A549 (cell line): ENCODE measurements around the gene CBX4. TPM values are rescaled to one million over a fixed set of nuclear protein-coding genes. Genes with fewer than 3 reads are reported as not detected.

Experiments
- ATAC-seq, 2 experiments: fragments of 200-7000 bp in 1 of 2; fragments of >200 bp in 1 of 2; cut with Nextera tagmentation in 1 of 2; cut with Tn5 transposase in 1 of 2; 3 replicates each; pipeline versions ENCODE4 v1.8.0 to v1.9.1; 2018 to 2020; ENCODE audit warnings: mild to moderate bottlenecking in 1 of 2, moderate library complexity in 1 of 2
- CTCF ChIA-PET: fragments of 300-600 bp; sonication (Branson Sonifier 250); formaldehyde crosslinking; extraction: SDS; loops from one replicate; lab custom pipeline; 2021; ENCODE audit warnings: antibody characterized with exemption, inconsistent platforms; lab: Yijun Ruan, JAX
- POLR2A ChIA-PET: fragments of 350-600 bp; formaldehyde crosslinking; extraction: SDS; loops from one replicate; lab custom pipeline; 2021; ENCODE audit warnings: antibody characterized with exemption, inconsistent platforms; lab: Yijun Ruan, JAX
- DNase-seq, 2 experiments: peaks; one replicate each; pipeline versions ENCODE4 v3.0.0 to v3.0.0-alpha.2; 2011 to 2016; ENCODE audit warnings: low read depth in 1 of 2, low spot score in 1 of 2
- FAIRE-seq: peaks from 2 replicates; lab custom pipeline; 2011; peaks lifted over from hg19 to GRCh38; lab: Jason Lieb, UNC
- H3K27ac ChIP-seq, 2 experiments: fragments of >200 bp; sonication (Bioruptor Twin); formaldehyde crosslinking; 3 replicates each; pipeline ENCODE4 v1.5.1; 2016 to 2017
- H3K4me1 ChIP-seq: fragments of >200 bp; sonication (Bioruptor Twin); formaldehyde crosslinking; 3 replicates; pipeline ENCODE4 v1.6.1; 2016
- H3K4me2 ChIP-seq: fragments of >200 bp; sonication (Bioruptor Twin); formaldehyde crosslinking; 3 replicates; pipeline ENCODE4 v1.6.1; 2016
- H3K4me3 ChIP-seq: fragments of >200 bp; sonication (Bioruptor Twin); formaldehyde crosslinking; 3 replicates; pipeline ENCODE4 v1.5.1; 2016
- H3K9me3 ChIP-seq: fragments of >200 bp; sonication (Bioruptor Twin); formaldehyde crosslinking; 3 replicates; pipeline ENCODE4 v1.6.1; 2016
- CEBPB ChIP-seq, 2 experiments: fragments of >200 bp in 1 of 2; sonication (Bioruptor Twin) in 1 of 2; formaldehyde crosslinking in 1 of 2; IDR thresholded peaks; 2 replicates each; pipeline ENCODE4 v1.6.1; 2012 to 2016
- CHD4 ChIP-seq: fragments of 200-600 bp; sonication (generic); IDR thresholded peaks from 2 replicates; pipeline ENCODE4 v1.6.1; 2016; ENCODE audit warnings: antibody characterized with exemption, mild to moderate bottlenecking, borderline replicate concordance
- EHF ChIP-seq: fragments of 250-450 bp; sonication (Bioruptor Pico); IDR thresholded peaks from 2 replicates; pipeline ENCODE4 v1.5.0; 2020; ENCODE audit warnings: mild to moderate bottlenecking
- ESRRA ChIP-seq: fragments of 150-350 bp; IDR thresholded peaks from 2 replicates; pipeline ENCODE4 v1.6.1; 2014; ENCODE audit warnings: mild to moderate bottlenecking, low read length, borderline replicate concordance
- FOXS1 ChIP-seq: fragments of 250-450 bp; sonication (Bioruptor Pico); IDR thresholded peaks from 2 replicates; pipeline ENCODE4 v1.5.0; 2020; ENCODE audit warnings: mild to moderate bottlenecking, moderate library complexity
- GATA3 ChIP-seq: IDR thresholded peaks from 2 replicates; pipeline ENCODE4 v1.6.1; 2012; ENCODE audit warnings: borderline replicate concordance
- HDAC2 ChIP-seq: fragments of 200-600 bp; sonication (generic); IDR thresholded peaks from 2 replicates; pipeline ENCODE4 v1.6.1; 2016
- JUN ChIP-seq, 2 experiments: fragments of >200 bp; sonication (Bioruptor Twin); formaldehyde crosslinking; IDR thresholded peaks; 2 replicates in 1 of 2; 3 replicates in 1 of 2; pipeline ENCODE4 v1.6.1; 2016 to 2017
- MAFK ChIP-seq: fragments of 450-650 bp; IDR thresholded peaks from 2 replicates; pipeline ENCODE4 v1.6.1; 2014; ENCODE audit not compliant: partially characterized antibody
- NPAS2 ChIP-seq: fragments of 250-450 bp; sonication (Bioruptor Pico); IDR thresholded peaks from 2 replicates; pipeline ENCODE4 v1.8.0; 2022; ENCODE audit warnings: mild to moderate bottlenecking, moderate library complexity, borderline replicate concordance
- RARB ChIP-seq: fragments of 250-450 bp; sonication (Bioruptor Pico); IDR thresholded peaks from 2 replicates; pipeline ENCODE4 v1.8.0; 2021; ENCODE audit warnings: mild to moderate bottlenecking, moderate library complexity
- RCOR1 ChIP-seq: fragments of 150-350 bp; IDR thresholded peaks from 2 replicates; pipeline ENCODE4 v1.6.1; 2014; ENCODE audit warnings: antibody characterized with exemption, low read length, low read depth
- RFX5 ChIP-seq: fragments of 450-650 bp; IDR thresholded peaks from 2 replicates; pipeline ENCODE4 v1.7.1; 2014; ENCODE audit warnings: antibody characterized with exemption, mild to moderate bottlenecking, moderate library complexity
- ZSCAN20 ChIP-seq: fragments of 250-450 bp; sonication (Bioruptor Pico); IDR thresholded peaks from 2 replicates; pipeline ENCODE4 v1.8.0; 2022; ENCODE audit warnings: mild to moderate bottlenecking, moderate library complexity
- WGBS: methylation state at CpG from one replicate; pipeline ENCODE4 v1.1.6; 2017; ENCODE audit errors: missing lambda C conversion rate; 5-methylcytosine and 5-hydroxymethylcytosine counted together
- polyA plus RNA-seq, 4 experiments: library from polyadenylated mRNA; depleted of rRNA in 3 of 4; stranded (reverse); fragments of >200 nt; fragmentation: RNase III in 1 of 4; extraction: RNeasy Plus Mini Kit Qiagen cat#74134 plus additional on column Dnase treatment in 1 of 4; gene quantifications; 2 replicates in 3 of 4; 3 replicates in 1 of 4; pipeline ENCODE4 v1.2.3, GENCODE V29; 2011 to 2017
- TF ChIP-seq, protein P1 (sequence below): IDR thresholded peaks from 2 replicates; pipeline ENCODE4 v1.6.1; 2012
- TF ChIP-seq, protein P2 (sequence below): fragments of 200-600 bp; sonication (generic); IDR thresholded peaks from 2 replicates; pipeline ENCODE4 v1.6.1; 2016; ENCODE audit warnings: antibody characterized with exemption, mild to moderate bottlenecking, moderate library complexity
- TF ChIP-seq, protein P3 (sequence below): fragments of 450-650 bp; IDR thresholded peaks from 2 replicates; pipeline ENCODE4 v1.6.1; 2014; ENCODE audit warnings: antibody characterized with exemption
- TF ChIP-seq, protein P4 (sequence below): IDR thresholded peaks from 2 replicates; pipeline ENCODE4 v1.6.1; 2012; ENCODE audit warnings: low read depth, borderline replicate concordance
- TF ChIP-seq, protein P5 (sequence below): fragments of >200 bp; sonication (Bioruptor Twin); formaldehyde crosslinking; IDR thresholded peaks from 3 replicates; pipeline ENCODE4 v1.6.1; 2016
- TF ChIP-seq, protein P6 (sequence below): fragments of 250-450 bp; sonication (Bioruptor Pico); IDR thresholded peaks from 2 replicates; pipeline ENCODE4 v1.5.0; 2020; ENCODE audit warnings: low read depth, mild to moderate bottlenecking, moderate library complexity
- TF ChIP-seq, protein P7 (sequence below): fragments of 150-350 bp; IDR thresholded peaks from 2 replicates; pipeline ENCODE4 v1.6.1; 2014; ENCODE audit warnings: low read depth, mild to moderate bottlenecking, low read length

The CBX4 gene
- polyA plus RNA-seq, 2 of the 4 experiments (the other 2 are of a cell fraction) = 31.0 to 34.1 TPM

DNA sequence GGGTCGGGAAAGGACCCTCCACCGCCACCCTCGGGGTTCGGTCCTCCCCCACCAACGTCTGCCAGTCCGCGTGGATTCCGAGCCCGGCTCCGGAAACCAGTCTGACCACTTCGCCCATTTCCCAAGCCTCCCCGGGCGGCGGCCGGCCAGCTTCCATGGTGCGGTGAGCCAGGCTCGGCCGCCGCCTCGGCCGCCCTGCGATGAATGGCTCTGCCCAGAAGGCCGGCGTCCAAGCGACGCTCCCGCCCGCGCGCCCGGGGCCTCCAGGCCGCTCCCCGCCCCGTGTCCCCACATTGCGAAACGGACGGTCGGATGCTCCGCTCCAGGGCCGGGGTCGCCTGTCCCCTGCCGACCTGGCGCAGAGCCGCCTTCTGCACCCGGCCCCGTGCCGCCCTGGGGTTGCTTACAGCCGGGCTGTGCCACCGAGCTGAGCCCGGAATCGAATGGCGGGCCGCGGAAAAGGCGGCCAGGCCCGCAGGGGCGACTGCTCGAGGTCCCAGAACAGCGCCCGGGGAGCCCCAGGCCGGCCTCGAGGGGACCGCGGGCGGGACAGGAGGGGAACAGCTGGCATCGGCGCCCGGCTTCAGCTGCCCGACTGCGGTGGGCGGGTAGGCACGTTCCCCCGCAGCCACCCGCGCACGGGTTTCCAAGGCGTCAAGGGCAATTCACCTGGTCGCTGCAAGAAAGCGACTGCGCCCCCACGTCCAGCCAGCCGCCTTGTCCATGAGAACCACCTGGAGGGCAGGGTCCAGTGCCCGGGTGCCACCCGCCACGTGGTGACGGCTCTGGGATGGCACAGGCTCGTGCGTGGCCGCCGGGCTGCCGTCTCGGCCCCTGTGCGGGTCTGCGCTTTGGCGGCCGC is 24.0 kb downstream of the CBX4 start:
- FAIRE-seq = no peak
- no peak for ATAC-seq
- TF ChIP-seq ESRRA (no peak), RFX5 (no peak), GATA3 (no peak), HDAC2 (no peak), RARB (CRISPR knock-in tag) (no peak), MAFK (no peak), NPAS2 (no peak)
- TF ChIP-seq, protein P1, sequence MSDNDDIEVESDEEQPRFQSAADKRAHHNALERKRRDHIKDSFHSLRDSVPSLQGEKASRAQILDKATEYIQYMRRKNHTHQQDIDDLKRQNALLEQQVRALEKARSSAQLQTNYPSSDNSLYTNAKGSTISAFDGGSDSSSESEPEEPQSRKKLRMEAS = no peak
- TF ChIP-seq, protein P2, sequence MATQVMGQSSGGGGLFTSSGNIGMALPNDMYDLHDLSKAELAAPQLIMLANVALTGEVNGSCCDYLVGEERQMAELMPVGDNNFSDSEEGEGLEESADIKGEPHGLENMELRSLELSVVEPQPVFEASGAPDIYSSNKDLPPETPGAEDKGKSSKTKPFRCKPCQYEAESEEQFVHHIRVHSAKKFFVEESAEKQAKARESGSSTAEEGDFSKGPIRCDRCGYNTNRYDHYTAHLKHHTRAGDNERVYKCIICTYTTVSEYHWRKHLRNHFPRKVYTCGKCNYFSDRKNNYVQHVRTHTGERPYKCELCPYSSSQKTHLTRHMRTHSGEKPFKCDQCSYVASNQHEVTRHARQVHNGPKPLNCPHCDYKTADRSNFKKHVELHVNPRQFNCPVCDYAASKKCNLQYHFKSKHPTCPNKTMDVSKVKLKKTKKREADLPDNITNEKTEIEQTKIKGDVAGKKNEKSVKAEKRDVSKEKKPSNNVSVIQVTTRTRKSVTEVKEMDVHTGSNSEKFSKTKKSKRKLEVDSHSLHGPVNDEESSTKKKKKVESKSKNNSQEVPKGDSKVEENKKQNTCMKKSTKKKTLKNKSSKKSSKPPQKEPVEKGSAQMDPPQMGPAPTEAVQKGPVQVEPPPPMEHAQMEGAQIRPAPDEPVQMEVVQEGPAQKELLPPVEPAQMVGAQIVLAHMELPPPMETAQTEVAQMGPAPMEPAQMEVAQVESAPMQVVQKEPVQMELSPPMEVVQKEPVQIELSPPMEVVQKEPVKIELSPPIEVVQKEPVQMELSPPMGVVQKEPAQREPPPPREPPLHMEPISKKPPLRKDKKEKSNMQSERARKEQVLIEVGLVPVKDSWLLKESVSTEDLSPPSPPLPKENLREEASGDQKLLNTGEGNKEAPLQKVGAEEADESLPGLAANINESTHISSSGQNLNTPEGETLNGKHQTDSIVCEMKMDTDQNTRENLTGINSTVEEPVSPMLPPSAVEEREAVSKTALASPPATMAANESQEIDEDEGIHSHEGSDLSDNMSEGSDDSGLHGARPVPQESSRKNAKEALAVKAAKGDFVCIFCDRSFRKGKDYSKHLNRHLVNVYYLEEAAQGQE = no peak
- TF ChIP-seq, protein P3, sequence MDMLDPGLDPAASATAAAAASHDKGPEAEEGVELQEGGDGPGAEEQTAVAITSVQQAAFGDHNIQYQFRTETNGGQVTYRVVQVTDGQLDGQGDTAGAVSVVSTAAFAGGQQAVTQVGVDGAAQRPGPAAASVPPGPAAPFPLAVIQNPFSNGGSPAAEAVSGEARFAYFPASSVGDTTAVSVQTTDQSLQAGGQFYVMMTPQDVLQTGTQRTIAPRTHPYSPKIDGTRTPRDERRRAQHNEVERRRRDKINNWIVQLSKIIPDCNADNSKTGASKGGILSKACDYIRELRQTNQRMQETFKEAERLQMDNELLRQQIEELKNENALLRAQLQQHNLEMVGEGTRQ = no peak
- TF ChIP-seq, protein P4, sequence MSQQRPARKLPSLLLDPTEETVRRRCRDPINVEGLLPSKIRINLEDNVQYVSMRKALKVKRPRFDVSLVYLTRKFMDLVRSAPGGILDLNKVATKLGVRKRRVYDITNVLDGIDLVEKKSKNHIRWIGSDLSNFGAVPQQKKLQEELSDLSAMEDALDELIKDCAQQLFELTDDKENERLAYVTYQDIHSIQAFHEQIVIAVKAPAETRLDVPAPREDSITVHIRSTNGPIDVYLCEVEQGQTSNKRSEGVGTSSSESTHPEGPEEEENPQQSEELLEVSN = no peak
- CTCF ChIA-PET = interaction anchor here (0.6 to 39.8 kb wide), 6 partner anchors 5 to 104 kb away, joined by 3 to 1281 read pairs (median 122); partner anchors contain the start of genes CBX4 and CBX8
- H3K9me3 ChIP-seq = no peaks in the 10 kb centered on the region
- H3K4me1 ChIP-seq = peaks cover 29% of the 10 kb centered on the region
- H3K4me3 ChIP-seq = no peak overlapping the region
- WGBS = 97% methylated on average over 75 of the region's 96 CpGs
- POLR2A ChIA-PET = no interaction called here
- DNase-seq = no peak
- H3K27ac ChIP-seq = no peak overlapping the region
- H3K4me2 ChIP-seq = no peak overlapping the region

DNA sequence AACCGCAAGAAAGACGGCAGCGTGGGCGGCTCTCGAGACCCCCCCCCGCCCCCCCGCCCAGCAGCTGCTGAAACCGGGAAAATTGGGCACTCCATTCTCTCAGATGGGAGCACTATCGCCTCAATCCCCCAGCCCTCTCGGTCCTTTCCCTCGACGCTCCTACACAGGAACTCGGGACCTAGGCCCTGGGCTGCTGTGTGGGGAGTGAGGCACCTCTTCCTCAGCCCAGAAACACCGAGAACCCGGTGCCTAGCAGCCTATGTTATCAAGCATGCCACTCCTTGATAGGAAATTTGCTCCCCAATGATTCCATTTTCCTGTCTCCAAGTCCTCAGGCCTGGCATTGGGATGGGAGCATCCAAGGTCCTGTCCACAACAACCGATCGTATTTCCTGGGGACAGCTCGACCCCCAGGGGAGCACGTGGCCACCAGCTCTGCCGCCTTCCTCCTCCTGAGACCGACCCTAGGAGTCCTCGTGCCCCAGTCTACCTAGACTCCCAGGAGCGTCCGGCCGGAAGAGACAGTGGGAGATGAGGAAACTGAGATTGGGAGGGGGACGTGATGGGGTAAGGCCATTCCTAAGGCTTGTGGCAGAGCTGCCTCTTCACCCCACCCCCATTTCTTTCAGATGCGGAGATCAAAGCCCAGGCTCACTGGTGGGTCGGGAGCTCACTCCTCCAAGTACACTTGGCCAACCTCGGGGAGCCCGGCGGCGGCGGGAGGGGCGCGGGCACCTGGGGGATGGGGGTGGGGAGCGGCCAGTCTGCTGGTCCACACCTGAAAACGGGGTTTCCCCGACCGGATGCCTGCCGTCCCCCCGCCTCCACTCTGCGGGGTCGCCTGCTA is 24.9 kb downstream of the CBX4 start:
- FAIRE-seq (no peak), ATAC-seq (no peak), DNase-seq (no peak)
- WGBS = 91% methylated on average over 40 of the region's 43 CpGs
- TF ChIP-seq NPAS2 = no peak
- TF ChIP-seq, protein P5, sequence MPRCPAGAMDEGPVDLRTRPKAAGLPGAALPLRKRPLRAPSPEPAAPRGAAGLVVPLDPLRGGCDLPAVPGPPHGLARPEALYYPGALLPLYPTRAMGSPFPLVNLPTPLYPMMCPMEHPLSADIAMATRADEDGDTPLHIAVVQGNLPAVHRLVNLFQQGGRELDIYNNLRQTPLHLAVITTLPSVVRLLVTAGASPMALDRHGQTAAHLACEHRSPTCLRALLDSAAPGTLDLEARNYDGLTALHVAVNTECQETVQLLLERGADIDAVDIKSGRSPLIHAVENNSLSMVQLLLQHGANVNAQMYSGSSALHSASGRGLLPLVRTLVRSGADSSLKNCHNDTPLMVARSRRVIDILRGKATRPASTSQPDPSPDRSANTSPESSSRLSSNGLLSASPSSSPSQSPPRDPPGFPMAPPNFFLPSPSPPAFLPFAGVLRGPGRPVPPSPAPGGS = no peak
- TF ChIP-seq FOXS1 (CRISPR knock-in tag) = no peak
- TF ChIP-seq JUN (IDR thresholded peaks at IDR 0.05) = no peak
- no peak for TF ChIP-seq RFX5
- no peak for TF ChIP-seq EHF (CRISPR knock-in tag)
- no peak for TF ChIP-seq CEBPB (IDR thresholded peaks at IDR 0.05)
- TF ChIP-seq, protein P6, sequence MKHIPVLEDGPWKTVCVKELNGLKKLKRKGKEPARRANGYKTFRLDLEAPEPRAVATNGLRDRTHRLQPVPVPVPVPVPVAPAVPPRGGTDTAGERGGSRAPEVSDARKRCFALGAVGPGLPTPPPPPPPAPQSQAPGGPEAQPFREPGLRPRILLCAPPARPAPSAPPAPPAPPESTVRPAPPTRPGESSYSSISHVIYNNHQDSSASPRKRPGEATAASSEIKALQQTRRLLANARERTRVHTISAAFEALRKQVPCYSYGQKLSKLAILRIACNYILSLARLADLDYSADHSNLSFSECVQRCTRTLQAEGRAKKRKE (CRISPR knock-in tag) = no peak
- TF ChIP-seq CHD4 = no peak
- no peak for TF ChIP-seq RCOR1
- no peak for TF ChIP-seq ZSCAN20
- TF ChIP-seq, protein P7, sequence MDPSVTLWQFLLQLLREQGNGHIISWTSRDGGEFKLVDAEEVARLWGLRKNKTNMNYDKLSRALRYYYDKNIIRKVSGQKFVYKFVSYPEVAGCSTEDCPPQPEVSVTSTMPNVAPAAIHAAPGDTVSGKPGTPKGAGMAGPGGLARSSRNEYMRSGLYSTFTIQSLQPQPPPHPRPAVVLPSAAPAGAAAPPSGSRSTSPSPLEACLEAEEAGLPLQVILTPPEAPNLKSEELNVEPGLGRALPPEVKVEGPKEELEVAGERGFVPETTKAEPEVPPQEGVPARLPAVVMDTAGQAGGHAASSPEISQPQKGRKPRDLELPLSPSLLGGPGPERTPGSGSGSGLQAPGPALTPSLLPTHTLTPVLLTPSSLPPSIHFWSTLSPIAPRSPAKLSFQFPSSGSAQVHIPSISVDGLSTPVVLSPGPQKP = no peak
- Histone ChIP-seq H3K4me2 (peak overlapping the region; percentile 94), H3K27ac (peak overlapping the region; percentile 95 to 99), H3K9me3 (no peaks in the 10 kb centered on the region), H3K4me1 (peaks cover 34% of the 10 kb centered on the region), H3K4me3 (peak overlapping the region; percentile 77; the same call in 2 of the 3 replicates)
- ChIA-PET POLR2A (interaction anchor here (0.5 to 5.1 kb wide), 4 partner anchors 22 to 61 kb away, joined by 3 to 84 read pairs (median 32); partner anchors contain the start of gene CBX4), CTCF (interaction anchor here (1.0 to 39.8 kb wide), 7 partner anchors 6 to 179 kb away, joined by 3 to 1281 read pairs (median 54); partner anchors contain the start of genes CBX4 and CBX8)
